ENCODE data around the gene GALNT6. TPM values are rescaled to one million over a fixed set of nuclear protein-coding genes. Genes with fewer than 3 reads are reported as not detected.
A peak's percentile ranks its signal among the peaks of the same experiment; 100 is the strongest.

Gene GALNT6
- total and polyA plus RNA-seq, 2 experiments from 2014 or later = 28.4 to 30.7 TPM

GRCh38 chr12:51434305-51434704, 43.1 kb upstream of the GALNT6 start:
- Histone ChIP-seq H3K9me2 (replicated peaks; ENCODE audit: insufficient read depth) (no peaks in the 10 kb centered on the region), H3K4me2 (no peak overlapping the region), H3K36me3 (replicated peaks; ENCODE audit: insufficient read depth, low read depth) (no peaks in the 10 kb centered on the region), H2AFZ (no peak overlapping the region), H3K79me2 (no peaks in the 10 kb centered on the region), H3K4me3 (no peak overlapping the region), H3K27ac (no peak overlapping the region), H3K27me3 (no peaks in the 10 kb centered on the region), H4K20me1 (ENCODE audit: insufficient read depth, poor library complexity, severe bottlenecking) (no peaks in the 10 kb centered on the region), H3K4me1 (ENCODE audit: insufficient read depth) (no peaks in the 10 kb centered on the region), H3K9me3 (ENCODE audit: low read depth) (no peaks in the 10 kb centered on the region)
- TF ChIP-seq EZH2phosphoT487 (IDR thresholded peaks at IDR 0.05; ENCODE audit: low read depth, severe bottlenecking, unreplicated experiment) = no peak
- TF ChIP-seq EZH2 (IDR thresholded peaks at IDR 0.05; ENCODE audit: borderline replicate concordance) = no peak
- TF ChIP-seq, protein P1, sequence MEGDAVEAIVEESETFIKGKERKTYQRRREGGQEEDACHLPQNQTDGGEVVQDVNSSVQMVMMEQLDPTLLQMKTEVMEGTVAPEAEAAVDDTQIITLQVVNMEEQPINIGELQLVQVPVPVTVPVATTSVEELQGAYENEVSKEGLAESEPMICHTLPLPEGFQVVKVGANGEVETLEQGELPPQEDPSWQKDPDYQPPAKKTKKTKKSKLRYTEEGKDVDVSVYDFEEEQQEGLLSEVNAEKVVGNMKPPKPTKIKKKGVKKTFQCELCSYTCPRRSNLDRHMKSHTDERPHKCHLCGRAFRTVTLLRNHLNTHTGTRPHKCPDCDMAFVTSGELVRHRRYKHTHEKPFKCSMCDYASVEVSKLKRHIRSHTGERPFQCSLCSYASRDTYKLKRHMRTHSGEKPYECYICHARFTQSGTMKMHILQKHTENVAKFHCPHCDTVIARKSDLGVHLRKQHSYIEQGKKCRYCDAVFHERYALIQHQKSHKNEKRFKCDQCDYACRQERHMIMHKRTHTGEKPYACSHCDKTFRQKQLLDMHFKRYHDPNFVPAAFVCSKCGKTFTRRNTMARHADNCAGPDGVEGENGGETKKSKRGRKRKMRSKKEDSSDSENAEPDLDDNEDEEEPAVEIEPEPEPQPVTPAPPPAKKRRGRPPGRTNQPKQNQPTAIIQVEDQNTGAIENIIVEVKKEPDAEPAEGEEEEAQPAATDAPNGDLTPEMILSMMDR (IDR thresholded peaks at IDR 0.05; ENCODE audit: poor library complexity) = no peak
- WGBS (ENCODE audit: low lambda C conversion rate, missing lambda C conversion rate) = 77% methylated on average over 1 of the region's 1 CpG
- DNase-seq (ENCODE audit: low spot score) = no peak

DNA sequence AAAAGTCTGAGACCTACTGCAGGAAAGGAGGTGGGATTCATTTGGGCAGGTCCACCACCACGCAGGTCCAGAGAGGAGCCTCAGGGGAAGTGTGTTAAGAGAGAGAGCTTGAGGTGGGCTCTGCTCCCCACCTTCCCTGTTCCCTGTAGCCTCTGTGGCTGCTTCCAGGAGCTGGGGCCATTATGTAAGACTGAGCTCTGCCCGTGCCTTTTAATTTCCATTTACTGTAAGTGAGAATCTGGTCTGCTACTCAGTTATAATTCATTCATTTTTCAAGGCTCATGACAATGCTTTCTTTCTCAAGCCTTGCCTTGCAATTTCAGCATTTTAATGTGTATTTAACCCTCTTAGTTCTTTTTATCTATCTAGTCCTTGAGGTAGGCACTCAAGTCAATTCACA, 41.7 kb upstream of the GALNT6 start:
- H3K27me3 ChIP-seq = no peaks in the 10 kb centered on the region
- no peaks in the 10 kb centered on the region for H3K4me1 ChIP-seq (ENCODE audit: insufficient read depth)
- no peak overlapping the region for H3K4me2 ChIP-seq
- no peaks in the 10 kb centered on the region for H3K36me3 ChIP-seq (replicated peaks; ENCODE audit: insufficient read depth, low read depth)
- no peak overlapping the region for H3K4me3 ChIP-seq
- no peaks in the 10 kb centered on the region for H3K9me2 ChIP-seq (replicated peaks; ENCODE audit: insufficient read depth)
- no peak overlapping the region for H2AFZ ChIP-seq
- no peaks in the 10 kb centered on the region for H4K20me1 ChIP-seq (ENCODE audit: insufficient read depth, poor library complexity, severe bottlenecking)
- no peak for DNase-seq (ENCODE audit: low spot score)
- no peak overlapping the region for H3K27ac ChIP-seq
- TF ChIP-seq EZH2phosphoT487 (IDR thresholded peaks at IDR 0.05; ENCODE audit: low read depth, severe bottlenecking, unreplicated experiment) = no peak
- TF ChIP-seq EZH2 (IDR thresholded peaks at IDR 0.05; ENCODE audit: borderline replicate concordance) = no peak
- TF ChIP-seq, protein P1 (IDR thresholded peaks at IDR 0.05; ENCODE audit: poor library complexity) = no peak
- 78% methylated on average over 2 of the region's 2 CpGs for WGBS (ENCODE audit: low lambda C conversion rate, missing lambda C conversion rate)
- no peaks in the 10 kb centered on the region for H3K9me3 ChIP-seq (ENCODE audit: low read depth)
- no peaks in the 10 kb centered on the region for H3K79me2 ChIP-seq

DNA sequence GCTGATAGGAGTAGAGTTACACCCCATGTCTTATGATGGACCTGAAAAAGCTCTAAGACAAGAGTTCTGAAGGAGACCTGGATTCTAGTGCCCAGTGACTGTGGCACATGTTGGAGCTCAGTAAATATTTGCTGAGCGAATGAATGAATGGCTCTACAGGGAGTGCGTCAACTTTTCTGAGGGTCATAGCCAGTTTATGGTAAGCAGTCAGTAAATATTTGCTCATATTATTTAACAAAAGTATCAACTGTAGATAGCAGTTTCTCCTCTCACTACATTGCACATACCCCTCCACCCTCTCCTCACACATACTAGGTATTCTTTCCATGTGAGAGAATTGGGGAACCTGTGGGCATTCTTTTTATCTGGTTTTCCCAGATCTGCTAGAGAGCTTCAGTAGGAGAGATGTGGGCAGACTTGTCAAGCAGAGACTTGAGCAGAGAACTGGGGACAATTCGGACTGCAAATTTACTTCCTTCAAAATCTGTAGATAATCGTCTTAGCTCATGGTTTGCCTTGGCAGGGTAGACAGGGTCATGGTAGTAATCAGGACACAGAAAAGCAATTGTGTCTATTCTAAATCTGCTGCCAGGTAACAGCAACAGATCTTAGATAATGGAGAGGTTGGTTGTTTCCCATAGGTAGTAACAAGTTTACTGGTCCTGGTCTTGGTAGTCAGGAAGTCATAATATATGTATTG, 39.1 kb upstream of the GALNT6 start:
- 47% methylated on average over 4 of the region's 4 CpGs for WGBS (ENCODE audit: low lambda C conversion rate, missing lambda C conversion rate)

More for the DNA sequence above, 39.1 kb upstream of the GALNT6 start:
- no peak overlapping the region for H2AFZ ChIP-seq
- no peak overlapping the region for H3K27ac ChIP-seq
- TF ChIP-seq EZH2 (IDR thresholded peaks at IDR 0.05; ENCODE audit: borderline replicate concordance) = no peak
- no peak for TF ChIP-seq EZH2phosphoT487 (IDR thresholded peaks at IDR 0.05; ENCODE audit: low read depth, severe bottlenecking, unreplicated experiment)
- TF ChIP-seq, protein P1 (IDR thresholded peaks at IDR 0.05; ENCODE audit: poor library complexity) = no peak
- H3K79me2 ChIP-seq = no peaks in the 10 kb centered on the region
- H3K36me3 ChIP-seq (replicated peaks; ENCODE audit: insufficient read depth, low read depth) = no peaks in the 10 kb centered on the region
- DNase-seq (ENCODE audit: low spot score) = peak; percentile 44
- no peaks in the 10 kb centered on the region for H3K27me3 ChIP-seq
- H4K20me1 ChIP-seq (ENCODE audit: insufficient read depth, poor library complexity, severe bottlenecking) = no peaks in the 10 kb centered on the region
- H3K4me3 ChIP-seq = no peak overlapping the region
- H3K4me1 ChIP-seq (ENCODE audit: insufficient read depth) = no peaks in the 10 kb centered on the region
- no peaks in the 10 kb centered on the region for H3K9me2 ChIP-seq (replicated peaks; ENCODE audit: insufficient read depth)
- no peak overlapping the region for H3K4me2 ChIP-seq
- no peaks in the 10 kb centered on the region for H3K9me3 ChIP-seq (ENCODE audit: low read depth)

All from hepatocyte (in vitro differentiated cells).